A673 (cell line): ENCODE measurements around the gene UPK3BL1.
"Not testable (repeated sequence)": the region's sequence is repeated elsewhere in the genome, so short reads cannot be mapped to it uniquely, and the experiment has no call there.

Experiments used
- EZH2 ChIP-seq: fragments of 200-600 bp; sonication (generic); IDR thresholded peaks from 2 replicates; pipeline ENCODE4 v1.6.1; 2017; ENCODE audit warnings: borderline replicate concordance, low read depth, mild to moderate bottlenecking, mixed read lengths, antibody characterized with exemption, low read length; ENCODE audit not compliant: poor library complexity, severe bottlenecking
- TF ChIP-seq, protein P1 (sequence below): fragments of 300-800, 200-600 bp; sonication (generic); conservative IDR thresholded peaks from 2 replicates; pipeline ENCODE4 v1.5.1; 2017; ENCODE audit warnings: low read depth, mild to moderate bottlenecking, antibody characterized with exemption, low read length, moderate library complexity, mixed read lengths

GRCh38 chr7:102596036-102596435, 46.6 kb downstream of the UPK3BL1 start:
- TF ChIP-seq, protein P1, sequence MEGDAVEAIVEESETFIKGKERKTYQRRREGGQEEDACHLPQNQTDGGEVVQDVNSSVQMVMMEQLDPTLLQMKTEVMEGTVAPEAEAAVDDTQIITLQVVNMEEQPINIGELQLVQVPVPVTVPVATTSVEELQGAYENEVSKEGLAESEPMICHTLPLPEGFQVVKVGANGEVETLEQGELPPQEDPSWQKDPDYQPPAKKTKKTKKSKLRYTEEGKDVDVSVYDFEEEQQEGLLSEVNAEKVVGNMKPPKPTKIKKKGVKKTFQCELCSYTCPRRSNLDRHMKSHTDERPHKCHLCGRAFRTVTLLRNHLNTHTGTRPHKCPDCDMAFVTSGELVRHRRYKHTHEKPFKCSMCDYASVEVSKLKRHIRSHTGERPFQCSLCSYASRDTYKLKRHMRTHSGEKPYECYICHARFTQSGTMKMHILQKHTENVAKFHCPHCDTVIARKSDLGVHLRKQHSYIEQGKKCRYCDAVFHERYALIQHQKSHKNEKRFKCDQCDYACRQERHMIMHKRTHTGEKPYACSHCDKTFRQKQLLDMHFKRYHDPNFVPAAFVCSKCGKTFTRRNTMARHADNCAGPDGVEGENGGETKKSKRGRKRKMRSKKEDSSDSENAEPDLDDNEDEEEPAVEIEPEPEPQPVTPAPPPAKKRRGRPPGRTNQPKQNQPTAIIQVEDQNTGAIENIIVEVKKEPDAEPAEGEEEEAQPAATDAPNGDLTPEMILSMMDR = not testable (repeated sequence)
- not testable (repeated sequence) for TF ChIP-seq EZH2
